Prostate gland (tissue), 2 donors: ENCODE data around the gene PPP4R2. TPM values are rescaled to one million over a fixed set of nuclear protein-coding genes. Genes with fewer than 3 reads are reported as not detected.

ENCODE experiments used
- DNase-seq: peaks from one replicate; pipeline ENCODE4 v3.0.0-alpha.2; 2019; ENCODE audit warnings: low spot score
- H3K27ac ChIP-seq, 2 donors: fragments of 200-600 bp; sonication (generic); 2 replicates each; pipeline ENCODE4 v1.5.1; 2017 to 2019
- H3K27me3 ChIP-seq: fragments of 200-600 bp; sonication (generic); replicated peaks from 2 replicates; pipeline ENCODE4 v1.5.1; 2019; ENCODE audit not compliant: insufficient read depth
- H3K36me3 ChIP-seq, 2 donors: fragments of 200-600 bp; sonication (generic); 1 replicate in 1 of 2; 2 replicates in 1 of 2; pipeline versions ENCODE4 v1.5.1 to v1.8.1; 2017 to 2019
- H3K4me1 ChIP-seq: fragments of 200-600 bp; sonication (generic); replicated peaks from 2 replicates; pipeline ENCODE4 v1.5.1; 2019
- H3K4me3 ChIP-seq, 2 donors: fragments of 200-600 bp; sonication (generic); 2 replicates each; pipeline ENCODE4 v1.5.1; 2017 to 2019
- H3K9me3 ChIP-seq: fragments of 200-600 bp; sonication (generic); 2 replicates; pipeline ENCODE4 v1.5.1; 2017
- CTCF ChIP-seq, 4 experiments: fragments of 200-600 bp in 2 of 4; fragments of 450-650 bp in 2 of 4; sonication (generic) in 2 of 4; IDR thresholded peaks; 1 replicate in 3 of 4; 2 replicates in 1 of 4; pipeline ENCODE4 v1.5.1; 2016 to 2019; ENCODE audit warnings: antibody characterized with exemption in 4 of 4, mild to moderate bottlenecking in 2 of 4, moderate library complexity in 2 of 4
- POLR2A ChIP-seq: fragments of 450-650 bp; IDR thresholded peaks from one replicate; pipeline ENCODE4 v1.6.1; 2016; ENCODE audit warnings: antibody characterized with exemption, mild to moderate bottlenecking
- POLR2AphosphoS5 ChIP-seq: sonication (generic); formaldehyde crosslinking; IDR thresholded peaks from one replicate; pipeline ENCODE4 v1.6.1; 2017; ENCODE audit warnings: antibody characterized with exemption
- WGBS: methylation state at CpG from one replicate; pipeline ENCODE4 v1.1.5; 2018; 5-methylcytosine and 5-hydroxymethylcytosine counted together
- intact Hi-C: fragments of 100-400 bp; cut with DNase I; formaldehyde crosslinking; loops from one replicate; pipeline ENCODE4 v1.14.2; 2022
- total RNA-seq, 2 donors: library from RNA; depleted of rRNA; stranded (reverse); fragments of >200 nt; gene quantifications; one replicate each; pipeline ENCODE4 v1.1.0, GENCODE V29; 2016

Gene PPP4R2
- total RNA-seq, 2 donors from 2014 or later: 29.6 to 41.8 TPM

DNA sequence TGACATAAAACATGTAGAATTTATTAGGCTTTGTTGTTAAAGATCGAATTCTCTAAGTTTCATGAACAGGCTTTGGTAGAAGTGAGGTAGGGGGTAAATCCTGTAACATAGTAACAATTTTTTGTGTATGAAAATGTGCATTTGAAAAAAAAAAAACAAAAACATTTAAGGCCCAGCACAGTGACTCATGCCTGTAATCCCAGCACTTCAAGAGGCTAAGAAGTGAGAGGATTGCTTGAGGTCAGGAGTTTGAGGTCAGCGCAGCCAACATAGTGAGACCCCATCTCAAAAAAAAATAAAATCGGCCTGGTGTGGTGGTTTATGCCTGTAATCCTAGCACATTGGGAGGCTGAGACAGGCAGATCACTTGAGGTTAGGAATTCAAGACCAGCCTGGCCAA is 26.8 kb upstream of the PPP4R2 start:
- no peaks in the 10 kb centered on the region for H3K4me1 ChIP-seq
- DNase-seq: no peak
- H3K36me3 ChIP-seq: no peaks in the 10 kb centered on the region
- intact Hi-C loops: no loop called here
- no peak overlapping the region for H3K27ac ChIP-seq
- TF ChIP-seq CTCF (IDR thresholded peaks at IDR 0.05) (no peak), POLR2A (no peak), POLR2AphosphoS5 (no peak)
- WGBS: 94% methylated on average over 3 of the region's 3 CpGs
- no peak overlapping the region for H3K4me3 ChIP-seq
- H3K9me3 ChIP-seq: no peaks in the 10 kb centered on the region
- H3K27me3 ChIP-seq: no peaks in the 10 kb centered on the region

- no peak for TF ChIP-seq POLR2AphosphoS5
- TF ChIP-seq POLR2A: no peak
- no peak for TF ChIP-seq CTCF (IDR thresholded peaks at IDR 0.05)
- intact Hi-C loops: no loop called here
- no peak for DNase-seq
- Histone ChIP-seq H3K9me3 (no peaks in the 10 kb centered on the region), H3K4me3 (no peak overlapping the region), H3K4me1 (no peaks in the 10 kb centered on the region), H3K36me3 (no peaks in the 10 kb centered on the region), H3K27me3 (no peaks in the 10 kb centered on the region), H3K27ac (no peak overlapping the region)
- WGBS: 93% methylated on average over 2 of the region's 2 CpGs
Observed at GRCh38 chr3:72970942-72971341, 25.7 kb upstream of the PPP4R2 start.

GRCh38 chr3:72972706-72973030 is 23.9 kb upstream of the PPP4R2 start:
- Histone ChIP-seq H3K9me3 (no peaks in the 10 kb centered on the region), H3K4me3 (no peak overlapping the region), H3K36me3 (no peaks in the 10 kb centered on the region), H3K27me3 (no peaks in the 10 kb centered on the region), H3K27ac (no peak overlapping the region), H3K4me1 (no peaks in the 10 kb centered on the region)
- TF ChIP-seq POLR2A (no peak), POLR2AphosphoS5 (no peak), CTCF (IDR thresholded peaks at IDR 0.05) (no peak)
- WGBS: 94% methylated on average over 3 of the region's 3 CpGs
- no peak for DNase-seq
- intact Hi-C loops: no loop called here

- H3K36me3 ChIP-seq: no peaks in the 10 kb centered on the region
- no peak for DNase-seq
- H3K4me1 ChIP-seq: no peaks in the 10 kb centered on the region
- intact Hi-C loops: no loop called here
- H3K4me3 ChIP-seq: no peak overlapping the region
- no peak overlapping the region for H3K27ac ChIP-seq
- WGBS: 50% methylated on average over 7 of the region's 7 CpGs
- TF ChIP-seq POLR2AphosphoS5: no peak
- TF ChIP-seq CTCF (IDR thresholded peaks at IDR 0.05): no peak
- no peak for TF ChIP-seq POLR2A
- H3K27me3 ChIP-seq: no peaks in the 10 kb centered on the region
- no peaks in the 10 kb centered on the region for H3K9me3 ChIP-seq
Observed at GRCh38 chr3:72973031-72973723, 23.4 kb upstream of the PPP4R2 start.

DNA sequence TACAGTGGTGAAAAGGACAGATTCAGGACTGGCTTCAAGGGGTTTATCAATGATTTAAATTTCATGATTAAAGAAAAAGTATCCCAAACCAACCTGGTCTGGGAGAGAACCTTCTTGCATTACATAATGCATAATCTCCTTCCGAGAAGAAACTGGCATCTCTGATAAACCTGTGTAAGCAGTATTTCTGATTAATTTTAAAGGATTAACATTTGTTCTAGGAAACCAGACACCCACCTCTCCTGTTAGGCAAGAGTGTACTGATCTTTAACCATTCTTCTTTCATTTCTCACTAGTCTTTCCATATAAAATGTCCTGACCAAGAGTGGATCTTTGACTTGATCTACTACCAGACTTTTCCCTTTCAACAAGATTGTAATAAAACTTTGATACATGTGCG is 22.8 kb upstream of the PPP4R2 start:
- Histone ChIP-seq H3K27ac (no peak overlapping the region), H3K27me3 (no peaks in the 10 kb centered on the region), H3K4me1 (no peaks in the 10 kb centered on the region), H3K9me3 (no peaks in the 10 kb centered on the region), H3K4me3 (no peak overlapping the region), H3K36me3 (no peaks in the 10 kb centered on the region)
- intact Hi-C loops: no loop called here
- 89% methylated on average over 2 of the region's 2 CpGs for WGBS
- no peak for TF ChIP-seq POLR2AphosphoS5
- TF ChIP-seq CTCF (IDR thresholded peaks at IDR 0.05): no peak
- TF ChIP-seq POLR2A: no peak
- no peak for DNase-seq
